Astrocyte (in vitro differentiated cells and primary cell): ENCODE results near the gene ZNF385C.

Experiments
- CTCF ChIP-seq: IDR thresholded peaks from 2 replicates; pipeline ENCODE4 v1.5.1; 2011; ENCODE audit warnings: low read depth, mild to moderate bottlenecking, inconsistent platforms, low read length, moderate library complexity; ENCODE audit not compliant: insufficient read depth
- EZH2 ChIP-seq: IDR thresholded peaks from 2 replicates; pipeline ENCODE4 v1.6.1; 2012; ENCODE audit warnings: mild to moderate bottlenecking, low read length, inconsistent platforms; ENCODE audit not compliant: insufficient read depth

- TF ChIP-seq EZH2 = no peak
- no peak for TF ChIP-seq CTCF
These were observed 26.5 kb downstream of the ZNF385C start for GRCh38 chr17:42071810-42072209.
